T47D (cell line): ENCODE data around the gene RAB11FIP2.
"Not testable (repeated sequence)": the region's sequence is repeated elsewhere in the genome, so short reads cannot be mapped to it uniquely, and the experiment has no call there.

Experiments
- DNase-seq, 2 experiments: peaks; one replicate each; pipeline versions ENCODE4 v3.0.0 to v3.0.0-alpha.2; 2011 to 2012; ENCODE audit warnings: low read depth in 1 of 2, low spot score in 1 of 2
- JUND ChIP-seq: IDR thresholded peaks from 2 replicates; pipeline ENCODE4 v1.6.1; 2012; ENCODE audit warnings: low read depth
- in situ Hi-C: cut with HindIII; loops from 2 replicates; pipeline ENCODE4 v1.10.0; 2016; ENCODE audit warnings: low sequenced_read_pairs, low pct_unique_long_range_greater_than_20kb

Gene RAB11FIP2, protein sequence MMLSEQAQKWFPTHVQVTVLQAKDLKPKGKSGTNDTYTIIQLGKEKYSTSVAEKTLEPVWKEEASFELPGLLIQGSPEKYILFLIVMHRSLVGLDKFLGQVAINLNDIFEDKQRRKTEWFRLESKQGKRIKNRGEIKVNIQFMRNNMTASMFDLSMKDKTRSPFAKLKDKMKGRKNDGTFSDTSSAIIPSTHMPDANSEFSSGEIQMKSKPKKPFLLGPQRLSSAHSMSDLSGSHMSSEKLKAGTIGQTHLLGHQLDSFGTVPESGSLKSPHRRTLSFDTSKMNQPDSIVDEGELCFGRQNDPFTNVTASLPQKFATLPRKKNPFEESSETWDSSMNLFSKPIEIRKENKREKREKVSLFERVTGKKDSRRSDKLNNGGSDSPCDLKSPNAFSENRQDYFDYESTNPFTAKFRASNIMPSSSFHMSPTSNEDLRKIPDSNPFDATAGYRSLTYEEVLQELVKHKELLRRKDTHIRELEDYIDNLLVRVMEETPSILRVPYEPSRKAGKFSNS

DNA sequence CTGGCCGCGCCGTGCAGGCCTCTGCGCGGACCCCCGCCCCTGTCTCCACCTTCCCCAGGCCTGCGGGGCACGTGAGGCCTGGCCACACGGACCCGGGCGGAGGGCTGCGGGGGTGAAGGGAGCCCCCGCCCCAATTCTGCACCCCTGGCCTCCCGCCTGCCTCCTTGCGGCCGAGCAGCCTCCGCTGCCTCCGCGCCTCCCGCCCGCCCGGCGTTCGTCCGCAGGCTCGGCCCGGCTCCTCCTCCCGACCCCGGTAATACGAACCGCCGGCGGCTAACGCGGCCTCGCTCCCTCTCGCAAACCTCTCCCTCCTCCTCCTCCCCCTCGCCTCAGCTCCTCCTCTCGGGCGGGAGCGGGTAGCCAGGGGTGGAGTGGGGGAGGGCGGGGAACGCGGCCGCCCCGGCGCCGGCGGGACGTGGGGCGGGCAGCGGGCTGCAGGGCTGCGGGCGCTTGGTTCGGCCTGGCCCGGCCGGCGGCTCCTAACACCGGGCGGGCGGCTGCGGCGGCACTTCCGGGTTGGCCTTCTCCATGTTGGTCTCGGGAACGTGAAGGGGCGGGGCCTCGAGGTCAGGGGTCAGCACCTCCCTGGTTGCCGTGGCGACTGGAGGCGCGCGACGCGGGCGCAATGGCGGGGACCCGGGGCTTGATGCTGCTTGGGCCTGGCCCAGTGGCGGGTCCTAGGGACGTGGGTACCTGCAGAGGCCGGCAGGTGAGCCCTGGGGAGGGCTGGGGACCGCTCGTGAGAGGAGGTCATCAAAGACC is at the start of gene RAB11FIP2:
TSS of gene RAB11FIP2 (minus strand) at position 547 of the 762 bp plus-strand sequence. CDS start 778 bp downstream, outside the sequence.
- DNase-seq, result peak; percentile 72 to 91
- in situ Hi-C loops, result no loop called here
- no peak for TF ChIP-seq JUND

GRCh38 chr10:118096022-118096421 is 49.3 kb upstream of the RAB11FIP2 start:
- in situ Hi-C loops, result no loop called here
- TF ChIP-seq JUND, result no peak

DNA sequence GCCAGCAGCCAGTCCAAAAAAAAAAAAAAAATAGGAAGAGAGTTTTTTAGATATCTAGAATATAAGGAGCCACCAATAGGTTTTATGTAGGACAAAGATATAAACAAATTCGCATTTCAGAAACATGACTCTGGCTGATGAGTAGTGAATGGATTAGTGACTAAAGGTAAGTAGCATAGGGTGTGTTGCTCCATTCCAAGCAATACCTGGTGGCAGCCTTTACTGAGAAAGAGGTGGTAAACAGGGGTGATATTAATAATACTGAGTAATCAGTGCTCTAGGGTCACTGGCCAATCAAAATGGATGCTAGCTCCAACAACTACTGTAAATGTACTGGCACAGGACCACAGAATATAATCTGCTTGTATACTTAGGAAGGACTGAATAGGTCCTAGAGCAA is 45.5 kb upstream of the RAB11FIP2 start:
- in situ Hi-C loops, result no loop called here
- no peak for DNase-seq
- TF ChIP-seq JUND, result no peak

More at GRCh38 chr10:118096022-118096421, 49.3 kb upstream of the RAB11FIP2 start:
- no peak for DNase-seq

DNA sequence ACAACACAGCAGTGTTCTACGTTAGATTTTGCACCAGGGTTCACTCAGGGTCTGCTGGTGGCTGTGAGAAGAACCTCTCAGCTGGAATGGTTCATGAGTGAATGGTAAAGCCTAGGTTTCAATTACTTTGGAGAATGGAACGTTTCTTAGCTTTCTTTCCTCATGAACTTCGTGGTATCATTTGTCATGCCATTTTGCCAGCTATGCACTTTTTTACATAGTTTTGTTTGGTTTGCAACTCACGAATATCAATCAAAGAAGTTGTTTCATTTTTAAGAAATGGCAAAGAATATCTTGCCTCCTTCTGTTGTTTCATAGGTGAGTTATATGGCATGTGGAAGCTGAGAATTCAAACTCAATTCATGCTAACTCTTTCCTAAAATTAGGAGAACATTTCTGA is 34.1 kb upstream of the RAB11FIP2 start:
- in situ Hi-C loops, result no loop called here
- no peak for TF ChIP-seq JUND
- DNase-seq, result no peak

- DNase-seq, result no peak
- in situ Hi-C loops, result no loop called here
- TF ChIP-seq JUND, result no peak
Measured at GRCh38 chr10:118076705-118077104, 30.0 kb upstream of the RAB11FIP2 start.

GRCh38 chr10:118072840-118073239 is 26.1 kb upstream of the RAB11FIP2 start:
- in situ Hi-C loops, result no loop called here
- no peak for DNase-seq
- no peak for TF ChIP-seq JUND

GRCh38 chr10:118067389-118067788 is 20.6 kb upstream of the RAB11FIP2 start:
- DNase-seq, in situ Hi-C loops: not testable (repeated sequence)

DNA sequence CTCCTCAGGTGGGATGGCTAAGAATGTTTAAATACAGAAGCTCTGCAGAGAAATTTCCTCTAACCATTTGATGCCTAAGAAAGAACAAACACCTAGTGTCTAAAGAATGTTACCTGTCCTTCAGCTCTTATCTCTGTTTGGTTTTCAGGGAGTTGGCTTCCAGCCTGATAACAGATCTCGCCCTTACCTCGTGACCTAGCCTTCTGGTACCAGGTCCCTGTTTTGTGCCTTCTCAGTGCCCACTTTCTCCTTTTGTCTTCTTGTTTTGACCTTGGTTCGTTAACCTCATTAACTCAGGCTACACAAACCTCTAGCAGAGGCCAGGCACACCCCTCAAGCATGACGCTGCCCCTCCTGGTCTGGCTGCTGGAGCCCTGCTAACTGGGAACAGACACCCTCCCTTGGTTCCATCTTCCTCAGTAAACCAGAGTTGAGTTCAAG is 16.1 kb upstream of the RAB11FIP2 start:
- no peak for DNase-seq
- in situ Hi-C loops, result no loop called here
- TF ChIP-seq JUND, result no peak

DNA sequence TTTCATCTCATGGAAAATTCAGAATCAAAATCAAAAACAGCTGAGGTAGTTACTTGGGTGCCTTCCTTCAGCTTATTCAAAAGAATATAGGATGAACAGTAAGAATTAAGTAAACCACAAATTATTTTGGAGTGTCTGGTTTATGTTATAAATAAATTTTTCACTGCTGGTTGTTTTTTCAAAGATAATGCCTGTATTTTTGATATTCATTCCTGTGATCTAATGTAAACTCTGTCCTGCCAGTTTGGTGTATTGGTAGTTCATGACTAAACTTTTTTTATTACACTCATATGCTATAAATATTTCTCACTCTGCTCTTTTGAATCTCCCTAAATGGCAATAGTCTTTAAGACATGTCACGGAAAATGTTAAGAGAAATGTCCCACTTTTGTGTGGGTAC is 11.6 kb upstream of the RAB11FIP2 start:
- no peak for TF ChIP-seq JUND
- DNase-seq, result no peak
- in situ Hi-C loops, result no loop called here

DNA sequence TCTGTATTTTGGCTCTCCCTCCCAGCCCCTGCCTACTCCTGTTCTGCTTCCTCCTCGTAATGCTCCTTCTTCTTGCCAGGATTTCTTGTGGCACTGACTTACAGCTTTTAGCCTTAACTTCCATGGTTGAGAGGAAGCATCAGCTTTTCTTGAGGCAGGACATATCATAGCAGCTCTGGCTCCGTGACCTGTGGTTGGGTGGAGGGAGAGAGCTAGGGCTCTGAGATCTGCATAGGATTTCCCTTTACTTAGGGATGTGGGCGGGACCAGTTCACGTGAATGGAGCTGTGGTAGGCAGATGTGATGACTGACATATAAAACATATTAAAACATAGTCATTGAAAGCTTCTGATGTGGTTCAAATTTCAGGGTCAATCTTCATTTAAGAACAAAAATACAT is 10.6 kb upstream of the RAB11FIP2 start:
- in situ Hi-C loops, result no loop called here
- DNase-seq, result no peak
- no peak for TF ChIP-seq JUND

DNA sequence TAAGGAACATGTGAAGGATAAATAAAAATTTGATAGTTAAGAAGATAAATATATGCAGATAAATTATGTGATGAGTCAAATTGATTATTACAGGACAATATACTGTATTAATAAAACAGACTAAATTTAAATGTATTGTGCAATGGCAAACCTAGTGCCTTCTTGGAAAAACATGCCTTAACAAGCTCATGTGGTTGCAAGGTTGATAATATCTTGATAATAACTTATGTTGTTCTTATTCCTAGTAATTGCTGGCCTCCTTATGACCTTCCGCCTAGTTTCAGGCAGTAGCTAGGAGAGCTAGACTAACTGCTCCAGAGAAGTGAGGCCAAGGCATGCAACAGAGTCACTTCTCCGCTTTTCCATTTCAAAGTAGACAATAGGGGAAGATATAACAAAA is 7.6 kb upstream of the RAB11FIP2 start:
- no peak for DNase-seq
- no peak for TF ChIP-seq JUND
- in situ Hi-C loops, result no loop called here

- DNase-seq, result no peak
- TF ChIP-seq JUND, result no peak
- in situ Hi-C loops, result no loop called here
Measured at GRCh38 chr10:118052816-118053215, 6.1 kb upstream of the RAB11FIP2 start.

GRCh38 chr10:118047880-118048279 is 1.1 kb upstream of the RAB11FIP2 start:
- no peak for TF ChIP-seq JUND
- in situ Hi-C loops, result no loop called here
- no peak for DNase-seq
